GM12892 (cell line): Measurements from ENCODE around the gene PSEN1.

Experiments
- DNase-seq: peaks from one replicate; pipeline ENCODE4 v3.0.0; 2011; ENCODE audit not compliant: insufficient read length
- FAIRE-seq: peaks from 2 replicates; lab custom pipeline; 2011; peaks lifted over from hg19 to GRCh38; lab: Jason Lieb, UNC
- POLR2A ChIP-seq: IDR thresholded peaks from 2 replicates; pipeline ENCODE4 v1.6.1; 2011; ENCODE audit warnings: low read depth, low read length, control low read depth
- POLR2AphosphoS5 ChIP-seq: IDR thresholded peaks from 2 replicates; pipeline ENCODE4 v1.6.1; 2011; ENCODE audit warnings: low read depth, low read length, control low read depth
- TAF1 ChIP-seq: IDR thresholded peaks from 2 replicates; pipeline ENCODE4 v1.6.1; 2011; ENCODE audit warnings: low read depth, mild to moderate bottlenecking, control low read depth, low read length, borderline replicate concordance

Gene PSEN1

DNA sequence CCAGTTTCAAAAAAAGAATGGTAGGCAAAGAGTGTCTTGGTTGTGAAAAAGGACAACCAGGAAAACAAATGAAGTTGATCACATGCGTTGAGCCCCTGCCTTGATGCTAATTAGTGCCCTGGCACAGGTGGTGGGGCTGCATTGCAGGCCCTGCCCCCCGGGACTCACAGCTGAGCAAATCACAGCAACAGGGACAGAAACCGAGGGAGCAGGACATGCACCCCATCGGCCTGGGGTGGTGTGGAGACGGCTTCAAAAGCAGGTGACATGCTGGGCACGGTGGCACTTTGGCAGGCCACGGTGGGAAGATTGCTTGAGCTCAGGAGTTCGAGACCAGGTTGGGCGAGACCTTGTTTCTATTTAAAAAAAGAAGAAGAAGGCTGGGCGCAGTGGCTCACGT, 99.8 kb downstream of the PSEN1 start:
- no peak for DNase-seq
- TF ChIP-seq POLR2AphosphoS5 (no peak), POLR2A (no peak), TAF1 (no peak)
- FAIRE-seq, result no peak

DNA sequence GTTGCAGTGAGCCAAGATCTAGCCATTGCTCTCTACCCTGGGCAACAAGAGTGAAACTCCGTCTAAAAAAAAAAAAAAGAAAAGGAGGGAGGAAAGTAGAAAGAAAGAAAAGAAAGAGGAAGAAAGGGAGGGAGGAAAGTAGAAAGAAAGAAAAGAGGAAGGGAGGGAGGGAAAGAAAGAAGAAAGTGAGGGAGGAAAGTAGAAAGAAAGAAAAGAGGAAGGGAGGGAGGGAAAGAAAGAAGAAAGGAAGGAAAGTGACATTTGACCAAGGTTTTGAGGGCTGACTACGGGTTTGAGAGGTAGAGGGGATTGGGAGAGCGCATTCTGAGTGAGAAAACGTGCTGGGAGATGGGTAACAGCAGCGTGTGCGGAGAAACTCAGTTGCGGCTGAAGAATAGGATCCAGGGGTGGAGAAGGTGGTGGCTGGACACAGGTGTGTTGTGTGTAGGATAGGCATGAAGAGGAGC, 100.5 kb downstream of the PSEN1 start:
- DNase-seq (no peak), FAIRE-seq (no peak)
- no peak for TF ChIP-seq POLR2A

DNA sequence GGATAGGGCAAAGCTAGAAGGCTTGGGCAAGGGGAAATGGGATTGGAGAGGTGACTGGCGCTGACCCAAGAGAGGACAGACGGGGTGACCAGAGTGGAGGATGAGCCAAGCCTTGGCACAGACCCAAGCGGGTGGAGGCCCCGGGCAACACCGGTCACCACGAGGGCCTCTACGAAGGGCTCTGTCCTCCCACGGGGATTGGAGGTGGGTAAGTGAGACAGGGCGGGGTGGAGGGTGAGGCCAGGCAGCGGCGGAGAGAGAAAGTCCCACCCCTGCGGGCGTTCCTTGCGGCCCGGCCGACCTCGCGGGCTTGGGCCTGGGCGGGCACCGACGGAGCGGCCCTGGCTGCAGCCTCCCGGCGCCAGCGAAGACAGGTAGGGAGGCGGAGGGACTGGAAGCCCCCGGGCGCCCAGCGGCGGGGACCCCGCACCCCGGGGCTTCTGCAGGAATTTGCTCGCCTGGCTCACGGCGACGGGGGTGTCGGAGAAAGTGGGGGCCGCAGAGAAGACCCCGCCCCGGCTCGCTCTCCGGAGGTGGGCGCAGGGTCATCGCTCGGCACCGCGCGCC, 101.0 kb downstream of the PSEN1 start, which contains the start of gene PAPLN:
PAPLN (plus strand) TSS at position 288 of the 567 bp plus-strand sequence. CDS start 2,273 bp downstream, outside the sequence.
- FAIRE-seq (no peak), DNase-seq (no peak)

GRCh38 chr14:73237786-73238423, 101.6 kb downstream of the PSEN1 start:
- no peak for TF ChIP-seq POLR2AphosphoS5
- TF ChIP-seq TAF1, result no peak
- no peak for TF ChIP-seq POLR2A
- no peak for DNase-seq
- no peak for FAIRE-seq

More for the DNA sequence above, 101.0 kb downstream of the PSEN1 start, which contains the start of gene PAPLN:
- TF ChIP-seq TAF1 (no peak), POLR2A (no peak), POLR2AphosphoS5 (no peak)

DNA sequence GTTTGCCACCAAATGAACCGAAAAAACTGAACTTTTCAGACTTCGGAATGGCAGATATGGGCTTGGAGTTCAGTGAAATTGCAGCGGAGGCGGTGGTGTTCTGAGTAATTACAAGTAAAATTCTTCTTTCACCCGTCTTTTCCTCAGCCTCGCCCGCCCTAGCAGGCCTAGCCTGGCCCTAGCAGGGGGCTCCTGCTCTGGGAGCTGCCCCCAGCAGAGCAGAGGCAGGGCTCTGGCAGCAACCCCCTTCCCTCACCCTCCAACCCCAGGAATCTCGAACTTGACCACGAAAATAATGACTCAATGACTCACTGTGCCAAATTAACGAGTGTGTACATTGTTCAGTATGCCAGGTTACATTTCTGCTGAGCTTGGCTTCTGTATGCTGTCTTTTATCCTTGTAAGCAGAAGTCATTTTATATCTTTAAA, 102.1 kb downstream of the PSEN1 start:
- DNase-seq (no peak), FAIRE-seq (no peak)
- TF ChIP-seq POLR2AphosphoS5 (no peak), POLR2A (no peak), TAF1 (no peak)

- FAIRE-seq, result peak; percentile 57
- no peak for DNase-seq
- no peak for TF ChIP-seq POLR2AphosphoS5
- no peak for TF ChIP-seq POLR2A
- no peak for TF ChIP-seq TAF1
These were observed 102.6 kb downstream of the PSEN1 start for GRCh38 chr14:73238941-73239340.

GRCh38 chr14:73239393-73240241, 103.3 kb downstream of the PSEN1 start:
- DNase-seq, result peak; percentile 18
- TF ChIP-seq TAF1 (no peak), POLR2A (no peak), POLR2AphosphoS5 (no peak)
- no peak for FAIRE-seq

DNA sequence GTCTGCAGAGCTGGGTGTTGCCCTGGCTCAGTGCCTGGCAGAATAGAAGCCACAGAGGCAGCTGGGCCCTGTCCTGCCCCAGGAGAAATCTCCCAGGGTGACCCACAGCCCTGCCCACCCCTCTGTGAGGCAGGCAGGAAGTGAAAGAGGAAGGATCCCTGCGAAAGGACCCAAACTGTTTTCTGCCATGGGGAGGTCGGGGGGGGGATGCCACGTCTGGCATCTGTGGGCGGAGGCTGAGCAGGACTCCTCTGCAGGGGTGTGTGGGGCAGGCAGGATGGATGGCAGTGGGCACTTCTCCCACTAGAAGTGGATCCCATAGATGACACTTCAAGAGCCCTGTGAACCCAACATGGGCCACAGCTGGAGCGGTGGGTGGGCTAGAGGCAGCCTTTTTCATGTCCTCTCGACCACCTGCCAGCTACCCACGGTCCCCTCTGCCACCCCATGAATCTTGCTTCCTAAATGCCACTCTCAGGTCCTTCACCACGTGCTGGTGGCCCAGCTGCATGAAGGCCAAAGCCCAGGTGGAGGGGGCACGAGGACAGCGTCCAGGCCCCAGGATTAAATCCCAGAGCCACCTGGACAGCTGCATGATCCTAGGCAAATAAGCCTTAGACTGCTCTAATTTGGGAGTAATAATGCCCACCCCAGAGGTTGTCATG, 104.6 kb downstream of the PSEN1 start:
- TF ChIP-seq POLR2A (no peak), TAF1 (no peak), POLR2AphosphoS5 (no peak)
- no peak for FAIRE-seq
- peak; percentile 28 for DNase-seq

GRCh38 chr14:73241481-73242165, 105.3 kb downstream of the PSEN1 start:
- TF ChIP-seq POLR2AphosphoS5, result no peak
- no peak for TF ChIP-seq POLR2A
- no peak for TF ChIP-seq TAF1
- DNase-seq (no peak), FAIRE-seq (no peak)

DNA sequence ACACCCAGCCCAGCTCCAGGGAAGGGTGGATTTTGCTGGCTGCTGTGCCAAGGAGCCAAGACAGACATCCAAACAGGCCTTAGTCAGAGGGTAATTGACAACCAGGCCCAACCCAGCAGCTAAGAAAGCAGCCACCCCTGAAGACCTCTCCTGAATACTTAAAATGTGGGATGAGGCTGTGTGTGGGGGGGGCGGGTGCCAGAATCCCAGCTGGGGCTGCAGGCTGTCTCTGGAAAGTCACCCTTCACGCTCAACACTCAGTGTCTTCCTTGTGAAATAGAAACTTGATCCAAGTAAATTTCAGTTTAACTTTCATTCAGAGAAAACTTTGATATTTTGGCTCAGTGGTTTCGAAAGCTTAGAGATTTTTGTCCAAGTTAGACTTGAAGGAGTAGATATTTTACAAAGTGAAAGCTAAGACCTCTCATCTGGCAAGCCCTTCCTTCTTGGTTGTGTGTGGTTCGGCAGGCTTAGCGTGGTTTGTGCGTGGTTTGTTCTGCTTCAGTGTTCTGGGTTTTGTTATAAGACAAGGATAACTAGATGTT, 106.1 kb downstream of the PSEN1 start:
- peak; percentile 33 for DNase-seq
- FAIRE-seq, result peak; percentile 87
- no peak for TF ChIP-seq POLR2AphosphoS5
- TF ChIP-seq TAF1, result no peak
- no peak for TF ChIP-seq POLR2A
